Neural crest cell (in vitro differentiated cells): ENCODE data around the gene ELAVL4. TPM values are rescaled to one million over a fixed set of nuclear protein-coding genes. Genes with fewer than 3 reads are reported as not detected.

ENCODE experiments used
- DNase-seq: peaks from one replicate; pipeline ENCODE4 v3.0.0; 2021; ENCODE audit warnings: low read depth, mixed read lengths, low spot score
- H3K27ac Mint-ChIP-seq: one replicate; pipeline ENCODE4 v1.8.0; 2021; ENCODE audit warnings: mild to moderate bottlenecking, mixed read lengths; ENCODE audit not compliant: unreplicated experiment
- H3K27me3 Mint-ChIP-seq: 2 replicates; pipeline ENCODE4 v1.8.0; 2021; ENCODE audit warnings: low read depth, mild to moderate bottlenecking, mixed read lengths
- H3K36me3 Mint-ChIP-seq: 2 replicates; pipeline ENCODE4 v1.8.0; 2021; ENCODE audit warnings: low read depth, mild to moderate bottlenecking, mixed read lengths
- H3K4me1 Mint-ChIP-seq: 2 replicates; pipeline ENCODE4 v1.8.0; 2021; ENCODE audit warnings: mixed read lengths
- H3K4me3 Mint-ChIP-seq: one replicate; pipeline ENCODE4 v1.8.0; 2021; ENCODE audit warnings: mild to moderate bottlenecking, mixed read lengths
- H3K9me3 Mint-ChIP-seq: 2 replicates; pipeline ENCODE4 v1.8.0; 2021; ENCODE audit warnings: mixed read lengths
- total RNA-seq: library from RNA; stranded (reverse); gene quantifications from 2 replicates; pipeline ENCODE4 v1.2.1, GENCODE V29; 2021
- TF ChIP-seq, protein P1 (sequence below): fragments of 200-600 bp; sonication (generic); conservative IDR thresholded peaks from 2 replicates; pipeline ENCODE4 v1.5.0; 2021; ENCODE audit warnings: antibody characterized with exemption, mild to moderate bottlenecking

ELAVL4 gene
- total RNA-seq, 1 donor from 2014 or later = 0.77 TPM

DNA sequence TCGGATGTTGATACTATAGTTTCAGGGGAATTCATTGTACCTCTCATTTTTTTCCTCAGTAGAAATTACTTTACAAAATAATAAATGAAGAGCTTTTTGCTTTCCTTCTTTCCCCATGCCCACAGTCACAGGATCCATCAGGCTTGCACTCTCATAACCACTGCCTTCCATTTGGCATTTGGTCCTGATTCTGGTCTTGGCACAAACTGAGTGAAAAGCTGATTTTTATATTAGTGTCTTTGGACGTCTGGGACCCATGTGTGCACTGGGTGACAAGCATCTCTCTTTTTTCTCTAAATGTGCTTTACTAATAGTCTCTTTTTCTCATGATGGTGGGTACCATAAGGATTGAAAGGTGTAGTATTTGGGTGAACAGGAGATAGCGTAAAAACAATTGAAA lies 2.8 kb downstream of the ELAVL4 start:
- no peak for DNase-seq
- Mint-ChIP-seq H3K4me3 (no peak overlapping the region), H3K9me3 (peaks cover 24% of the 10 kb centered on the region), H3K27ac (no peak overlapping the region), H3K36me3 (no peaks in the 10 kb centered on the region), H3K4me1 (no peaks in the 10 kb centered on the region), H3K27me3 (no peaks in the 10 kb centered on the region)
- TF ChIP-seq, protein P1, sequence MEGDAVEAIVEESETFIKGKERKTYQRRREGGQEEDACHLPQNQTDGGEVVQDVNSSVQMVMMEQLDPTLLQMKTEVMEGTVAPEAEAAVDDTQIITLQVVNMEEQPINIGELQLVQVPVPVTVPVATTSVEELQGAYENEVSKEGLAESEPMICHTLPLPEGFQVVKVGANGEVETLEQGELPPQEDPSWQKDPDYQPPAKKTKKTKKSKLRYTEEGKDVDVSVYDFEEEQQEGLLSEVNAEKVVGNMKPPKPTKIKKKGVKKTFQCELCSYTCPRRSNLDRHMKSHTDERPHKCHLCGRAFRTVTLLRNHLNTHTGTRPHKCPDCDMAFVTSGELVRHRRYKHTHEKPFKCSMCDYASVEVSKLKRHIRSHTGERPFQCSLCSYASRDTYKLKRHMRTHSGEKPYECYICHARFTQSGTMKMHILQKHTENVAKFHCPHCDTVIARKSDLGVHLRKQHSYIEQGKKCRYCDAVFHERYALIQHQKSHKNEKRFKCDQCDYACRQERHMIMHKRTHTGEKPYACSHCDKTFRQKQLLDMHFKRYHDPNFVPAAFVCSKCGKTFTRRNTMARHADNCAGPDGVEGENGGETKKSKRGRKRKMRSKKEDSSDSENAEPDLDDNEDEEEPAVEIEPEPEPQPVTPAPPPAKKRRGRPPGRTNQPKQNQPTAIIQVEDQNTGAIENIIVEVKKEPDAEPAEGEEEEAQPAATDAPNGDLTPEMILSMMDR = no peak

GRCh38 chr1:50112193-50112592 lies 3.5 kb downstream of the ELAVL4 start:
- Mint-ChIP-seq H3K27ac (no peak overlapping the region), H3K27me3 (no peaks in the 10 kb centered on the region), H3K4me3 (no peak overlapping the region), H3K36me3 (no peaks in the 10 kb centered on the region), H3K4me1 (no peaks in the 10 kb centered on the region), H3K9me3 (peaks cover 26% of the 10 kb centered on the region)
- DNase-seq = no peak
- TF ChIP-seq, protein P1 = no peak

DNA sequence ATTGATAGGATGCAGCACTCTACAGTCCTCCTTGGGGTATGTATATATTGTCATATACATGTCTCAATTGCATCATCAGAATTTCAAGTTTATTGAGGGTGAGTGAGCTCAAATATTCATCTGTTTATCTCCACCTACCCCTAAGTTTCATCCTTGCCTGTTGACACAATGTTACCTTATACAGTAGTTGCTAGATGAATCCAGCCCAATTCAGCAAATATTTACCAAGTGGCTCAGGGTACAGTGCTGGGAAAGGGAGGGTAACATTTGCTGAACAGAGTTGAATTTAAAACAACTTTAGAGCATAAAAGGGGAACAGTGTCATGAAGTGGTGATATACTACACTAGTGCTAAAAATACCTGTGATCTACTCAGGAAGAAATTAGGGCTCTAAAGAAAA lies 14.4 kb downstream of the ELAVL4 start:
- DNase-seq = no peak

DNA sequence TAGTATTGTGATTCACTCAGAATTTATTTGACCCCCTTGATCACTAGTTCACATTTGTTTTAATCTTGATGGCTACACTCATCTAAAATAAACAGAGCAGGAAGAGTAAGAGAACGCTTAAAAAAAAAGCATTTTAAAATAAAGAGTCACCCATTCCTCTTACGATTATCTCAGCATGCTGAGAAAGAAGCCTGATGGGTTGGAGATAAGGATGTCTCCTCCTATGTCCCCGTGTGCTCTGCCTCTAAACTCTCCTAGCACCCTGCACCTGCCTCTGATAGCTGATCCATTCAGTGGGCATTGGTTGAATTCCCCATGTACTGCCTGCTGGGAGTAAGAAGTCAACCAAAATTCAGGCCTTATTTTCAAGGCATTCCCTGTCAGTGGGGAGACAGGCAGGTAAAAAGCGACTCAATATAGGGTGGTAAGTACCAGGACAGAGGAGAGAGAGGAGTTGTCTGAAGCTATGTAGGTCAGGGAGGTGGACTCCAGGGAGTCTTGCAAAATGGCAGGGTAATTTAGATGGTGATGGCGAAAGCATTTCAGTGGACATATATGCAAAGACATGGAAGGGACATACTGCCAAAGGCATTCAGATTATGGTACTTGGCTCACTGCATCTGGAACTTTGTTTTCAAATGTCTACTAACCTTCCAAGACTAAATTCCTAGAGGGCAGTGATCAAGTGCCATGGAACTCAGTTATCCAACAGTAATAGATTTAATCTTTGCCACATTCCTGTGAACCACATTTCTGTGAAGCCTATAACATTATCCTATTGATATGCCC lies 18.4 kb downstream of the ELAVL4 start:
- Mint-ChIP-seq H3K9me3 (peaks cover 13% of the 10 kb centered on the region), H3K4me1 (no peaks in the 10 kb centered on the region), H3K36me3 (peaks cover 5% of the 10 kb centered on the region), H3K27me3 (no peaks in the 10 kb centered on the region), H3K4me3 (no peak overlapping the region), H3K27ac (no peak overlapping the region)
- TF ChIP-seq, protein P1 = no peak
- DNase-seq = no peak

More for the DNA sequence above, 14.4 kb downstream of the ELAVL4 start:
- Mint-ChIP-seq H3K9me3 (peaks cover 21% of the 10 kb centered on the region), H3K36me3 (peaks cover 8% of the 10 kb centered on the region), H3K27ac (no peak overlapping the region), H3K4me3 (no peak overlapping the region), H3K4me1 (no peaks in the 10 kb centered on the region), H3K27me3 (no peaks in the 10 kb centered on the region)
- TF ChIP-seq, protein P1 = no peak

GRCh38 chr1:50129201-50129600 lies 20.5 kb downstream of the ELAVL4 start:
- TF ChIP-seq, protein P1 = no peak
- no peak overlapping the region for H3K27ac Mint-ChIP-seq
- DNase-seq = no peak
- no peaks in the 10 kb centered on the region for H3K27me3 Mint-ChIP-seq
- H3K4me1 Mint-ChIP-seq = no peaks in the 10 kb centered on the region
- peaks cover 9% of the 10 kb centered on the region for H3K9me3 Mint-ChIP-seq
- H3K4me3 Mint-ChIP-seq = no peak overlapping the region
- H3K36me3 Mint-ChIP-seq = no peaks in the 10 kb centered on the region
